Measurements from ENCODE around the gene LDHAL6A. TPM values are rescaled to one million over a fixed set of nuclear protein-coding genes. Genes with fewer than 3 reads are reported as not detected.

LDHAL6A gene
- total RNA-seq, 1 experiment from 2014 or later, result not detected

GRCh38 chr11:18471995-18472394 lies 16.3 kb downstream of the LDHAL6A start:
- Histone ChIP-seq H3K4me2 (ENCODE audit: low read length) (no peak overlapping the region), H3K9me2 (ENCODE audit: insufficient read depth) (no peaks in the 10 kb centered on the region), H2AFZ (ENCODE audit: low read depth, low read length, poor library complexity, severe bottlenecking) (no peak overlapping the region), H4K20me1 (ENCODE audit: insufficient read depth) (no peaks in the 10 kb centered on the region), H3K27ac (ENCODE audit: low read depth, low read length) (no peak overlapping the region), H3K9ac (ENCODE audit: low read length) (no peak overlapping the region), H3K27me3 (ENCODE audit: insufficient read depth, low read length) (no peaks in the 10 kb centered on the region), H3K79me2 (ENCODE audit: insufficient read depth, low read length) (no peaks in the 10 kb centered on the region), H3K4me1 (ENCODE audit: control insufficient read depth in 1 of 2, insufficient read depth in 2 of 2, low read length in 2 of 2) (no peaks in the 10 kb centered on the region), H3K9me3 (ENCODE audit: control insufficient read depth in 1 of 2, insufficient read depth in 1 of 2, low read depth in 1 of 2, low read length in 2 of 2) (no peaks in the 10 kb centered on the region), H3K36me3 (ENCODE audit: control insufficient read depth in 1 of 2, insufficient read depth in 2 of 2, low read length in 2 of 2) (no peaks in the 10 kb centered on the region), H3K4me3 (replicated peaks in 1 of 2; ENCODE audit: low read depth in 1 of 2, low read length in 2 of 2) (no peak overlapping the region)
- BruUV-seq (replicated peaks), result no TSS peak
- CTCF ChIA-PET, result no interaction called here
- ATAC-seq (no peak), DNase-seq (ENCODE audit: low read depth, low spot score) (no peak)
- TF ChIP-seq EZH2phosphoT487 (IDR thresholded peaks at IDR 0.05; ENCODE audit: borderline replicate concordance) (no peak), YY1 (IDR thresholded peaks at IDR 0.05; ENCODE audit: extremely low read depth, insufficient replicate concordance, low read depth, low read length) (no peak), POLR2AphosphoS5 (IDR thresholded peaks at IDR 0.05; ENCODE audit: low read depth, low read length) (no peak), REST (IDR thresholded peaks at IDR 0.05; ENCODE audit: low read depth) (no peak), ZFX (IDR thresholded peaks at IDR 0.05) (no peak), EZH2 (IDR thresholded peaks at IDR 0.05) (no peak), JUND (IDR thresholded peaks at IDR 0.05) (no peak), ZNF274 (IDR thresholded peaks at IDR 0.05; ENCODE audit: low read depth, low read length) (no peak), ZBTB33 (IDR thresholded peaks at IDR 0.05; ENCODE audit: extremely low read depth, insufficient replicate concordance, low read length) (no peak), RAD21 (IDR thresholded peaks at IDR 0.05; ENCODE audit: low read depth) (no peak), ATF3 (IDR thresholded peaks at IDR 0.05) (no peak), FOSL1 (IDR thresholded peaks at IDR 0.05; ENCODE audit: low read depth) (no peak), SRF (IDR thresholded peaks at IDR 0.05; ENCODE audit: low read depth) (no peak), POLR2A (IDR thresholded peaks at IDR 0.05; ENCODE audit: borderline replicate concordance, extremely low read depth, insufficient read depth, insufficient read length) (no peak), ELF1 (IDR thresholded peaks at IDR 0.05; ENCODE audit: borderline replicate concordance, low read depth) (no peak), SP1 (IDR thresholded peaks at IDR 0.05; ENCODE audit: low read depth) (no peak), CEBPB (IDR thresholded peaks at IDR 0.05; ENCODE audit: low read depth) (no peak)
- intact Hi-C loops (cut with micrococcal nuclease), result no loop called here
- POLR2A ChIA-PET, result no interaction called here
- RAD21 ChIA-PET (ENCODE audit: low non-redundant PET in 1 of 2, low total read pairs in 2 of 2, uncharacterized antibody in 2 of 2, unreplicated experiment in 2 of 2), result no interaction called here
